PFSK-1 (cell line): ENCODE data around the gene LGALS7.

Experiments
- FOXP2 ChIP-seq: optimal IDR thresholded peaks from 2 replicates; pipeline ENCODE3; 2011; ENCODE audit warnings: borderline replicate concordance, control low read depth, inconsistent platforms; ENCODE audit not compliant: insufficient read depth; ENCODE audit errors: extremely low read length, extremely low read depth
- POLR2AphosphoS5 ChIP-seq: IDR thresholded peaks from 2 replicates; pipeline ENCODE4 v1.6.1; 2012; ENCODE audit warnings: low read depth, mild to moderate bottlenecking, control low read depth, low read length, moderate library complexity
- REST ChIP-seq, 2 experiments: IDR thresholded peaks; 2 replicates each; pipeline versions ENCODE4 v1.6.1 to v1.8.0; 2011 to 2012; ENCODE audit warnings: low read depth in 2 of 2, low read length in 2 of 2, control low read depth in 1 of 2, inconsistent platforms in 1 of 2, mild to moderate bottlenecking in 1 of 2, moderate library complexity in 1 of 2; ENCODE audit not compliant: insufficient read depth in 1 of 2
- SIN3A ChIP-seq: IDR thresholded peaks from 2 replicates; pipeline ENCODE4 v1.6.1; 2012; ENCODE audit warnings: mild to moderate bottlenecking, low read length, moderate library complexity, borderline replicate concordance; ENCODE audit not compliant: insufficient read depth
- TAF1 ChIP-seq: IDR thresholded peaks from 2 replicates; pipeline ENCODE4 v1.6.1; 2012; ENCODE audit warnings: low read length, control low read depth, borderline replicate concordance; ENCODE audit not compliant: insufficient read depth

The LGALS7 gene

GRCh38 chr19:38801359-38802095 is 28.2 kb upstream of the LGALS7 start:
- TF ChIP-seq TAF1 = no peak
- no peak for TF ChIP-seq POLR2AphosphoS5
- TF ChIP-seq SIN3A = no peak
- TF ChIP-seq FOXP2 = no peak
- no peak for TF ChIP-seq REST (IDR thresholded peaks at IDR 0.05; ENCODE audit: insufficient read depth in 1 of 2, low read depth in 2 of 2, low read length in 2 of 2)

- TF ChIP-seq TAF1 (no peak), POLR2AphosphoS5 (no peak), REST (IDR thresholded peaks at IDR 0.05; ENCODE audit: insufficient read depth in 1 of 2, low read depth in 2 of 2, low read length in 2 of 2) (no peak), SIN3A (no peak), FOXP2 (no peak)
Observed at GRCh38 chr19:38800577-38801347, 27.4 kb upstream of the LGALS7 start.

GRCh38 chr19:38799104-38799503 is 25.8 kb upstream of the LGALS7 start:
- TF ChIP-seq REST (IDR thresholded peaks at IDR 0.05; ENCODE audit: insufficient read depth in 1 of 2, low read depth in 2 of 2, low read length in 2 of 2) (no peak), POLR2AphosphoS5 (no peak), FOXP2 (no peak), TAF1 (no peak), SIN3A (no peak)

- TF ChIP-seq REST (IDR thresholded peaks at IDR 0.05; ENCODE audit: insufficient read depth in 1 of 2, low read depth in 2 of 2, low read length in 2 of 2) (no peak), TAF1 (no peak), SIN3A (no peak), POLR2AphosphoS5 (no peak), FOXP2 (no peak)
Observed at GRCh38 chr19:38796154-38796553, 22.8 kb upstream of the LGALS7 start.
